Measurements from ENCODE around the gene ACACB.

- TF ChIP-seq CTCF (IDR thresholded peaks at IDR 0.05; ENCODE audit: extremely low read depth in 1 of 2, insufficient read depth in 1 of 2, low read depth in 1 of 2, low read length in 2 of 2), result no peak
- no peak for TF ChIP-seq POLR2A (IDR thresholded peaks at IDR 0.05; ENCODE audit: low read depth, low read length)
- TF ChIP-seq MAX (IDR thresholded peaks at IDR 0.05; ENCODE audit: insufficient read depth, insufficient read length), result no peak
- no peak for TF ChIP-seq POLR2AphosphoS5 (IDR thresholded peaks at IDR 0.05; ENCODE audit: insufficient read depth, low read depth, low read length)
- no peak for TF ChIP-seq GATA2 (IDR thresholded peaks at IDR 0.05; ENCODE audit: insufficient read depth, insufficient read length, low read depth, low read length)
- TF ChIP-seq MYC (IDR thresholded peaks at IDR 0.05; ENCODE audit: low read depth, low read length), result no peak
- no peak for TF ChIP-seq EZH2 (IDR thresholded peaks at IDR 0.05; ENCODE audit: borderline replicate concordance, low read depth, low read length, severe bottlenecking)
These were observed 3.5 kb upstream of the ACACB start for GRCh38 chr12:109112720-109113465.

Data from endothelial cell of umbilical vein (primary cell).